Stimulated activated CD4-positive, alpha-beta T cell treated with anti-CD3 and anti-CD28 coated beads, Interleukin-4, amount 100 ng/mL, for 48 hours (primary cell): ENCODE data around the gene SCAI.
"Not testable (repeated sequence)": the region's sequence is repeated elsewhere in the genome, so short reads cannot be mapped to it uniquely, and the experiment has no call there.

ENCODE experiments used
- DNase-seq, 2 donors: peaks; one replicate each; pipeline ENCODE4 v3.0.0-alpha.2; 2020; ENCODE audit warnings: low read depth in 2 of 2

SCAI gene

DNA sequence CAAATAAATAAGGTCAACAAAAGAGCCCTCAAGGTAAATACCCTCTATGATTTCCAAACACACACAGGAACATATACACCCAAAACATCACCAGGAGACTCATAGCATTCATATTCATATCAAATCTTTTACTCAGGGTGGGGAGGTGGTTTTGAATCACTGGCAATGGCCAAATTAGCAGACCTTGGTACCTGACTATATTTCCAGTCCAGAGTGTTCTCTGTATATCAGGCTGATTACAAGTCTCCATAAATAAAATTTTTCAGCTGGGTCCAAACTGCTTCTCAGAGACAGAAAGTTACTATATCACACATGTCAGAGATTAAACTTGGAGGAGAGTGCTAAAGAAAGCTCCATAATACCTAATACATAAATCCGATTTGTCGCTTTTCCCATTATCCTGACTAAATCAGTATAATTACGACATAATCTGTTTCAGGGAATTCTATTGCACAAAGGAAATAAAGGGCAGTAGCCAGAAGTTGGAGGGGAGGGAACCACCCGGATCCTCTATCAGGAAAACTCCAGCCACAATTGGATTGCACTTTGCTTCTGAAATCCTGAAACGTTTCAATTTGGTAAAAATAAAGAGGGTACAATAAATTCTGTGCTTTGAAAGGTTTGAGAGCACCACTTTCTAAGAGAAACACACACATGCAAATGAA, 195.5 kb downstream of the SCAI start:
- no peak for DNase-seq

DNA sequence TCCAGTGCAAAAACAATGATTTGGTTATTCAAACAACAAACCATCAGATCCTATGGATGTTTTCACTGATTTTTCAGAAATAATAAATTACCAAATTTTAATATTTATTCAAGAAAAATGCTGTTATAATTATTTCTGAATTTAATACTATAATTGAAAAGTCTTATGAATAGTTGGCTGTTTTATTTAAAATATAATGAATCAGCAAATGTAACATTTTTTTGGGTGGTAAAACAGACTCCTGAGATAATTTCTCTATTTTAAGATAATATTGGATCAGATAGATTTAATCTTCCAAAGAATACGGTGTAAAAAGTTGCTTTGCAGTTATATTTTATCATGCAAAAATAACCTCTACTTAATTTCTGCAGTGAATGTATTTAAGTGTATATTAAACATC, 197.2 kb downstream of the SCAI start:
- no peak for DNase-seq

DNA sequence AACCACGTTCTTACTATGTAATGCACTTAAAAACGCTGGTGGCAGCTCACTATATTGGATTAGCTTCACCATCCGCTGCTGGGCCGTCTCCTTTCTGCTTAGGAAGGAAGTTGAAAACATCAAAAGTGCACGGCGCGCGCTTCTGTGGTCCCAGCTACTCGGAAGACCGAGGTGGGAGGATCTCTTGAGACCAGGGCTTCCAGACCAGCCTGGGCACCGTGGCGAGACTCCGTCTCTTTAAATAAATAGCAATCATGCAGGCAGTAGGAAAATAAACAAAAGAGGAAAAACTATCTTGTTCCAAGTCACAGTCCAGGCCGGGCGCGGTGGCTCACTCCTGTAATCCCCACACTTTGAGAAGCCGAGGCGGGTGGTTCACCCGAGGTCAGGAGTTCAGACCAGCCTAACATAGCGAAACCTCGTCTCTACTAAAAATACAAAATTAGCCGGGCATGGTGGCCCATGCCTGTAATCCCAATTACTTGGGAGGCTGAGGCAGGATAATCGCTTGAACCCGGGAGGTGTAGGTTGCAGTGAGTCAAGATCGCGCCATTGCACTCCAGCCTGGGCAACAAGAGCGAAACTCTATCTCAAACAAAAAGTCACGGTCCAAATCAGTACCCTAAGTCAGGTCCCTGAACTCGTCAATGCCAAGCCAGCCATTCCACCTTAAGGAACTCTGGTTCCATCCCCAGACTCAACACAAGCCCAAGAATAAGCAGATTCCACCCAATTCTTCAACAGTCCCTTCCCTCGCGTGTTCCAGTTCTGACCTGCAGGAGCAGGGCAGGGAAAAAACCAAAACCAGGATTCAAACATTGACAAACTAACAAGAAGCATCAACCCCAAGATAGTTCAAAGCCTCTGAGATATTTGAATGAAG, 201.4 kb downstream of the SCAI start:
- DNase-seq = peak; percentile 54 to 56

DNA sequence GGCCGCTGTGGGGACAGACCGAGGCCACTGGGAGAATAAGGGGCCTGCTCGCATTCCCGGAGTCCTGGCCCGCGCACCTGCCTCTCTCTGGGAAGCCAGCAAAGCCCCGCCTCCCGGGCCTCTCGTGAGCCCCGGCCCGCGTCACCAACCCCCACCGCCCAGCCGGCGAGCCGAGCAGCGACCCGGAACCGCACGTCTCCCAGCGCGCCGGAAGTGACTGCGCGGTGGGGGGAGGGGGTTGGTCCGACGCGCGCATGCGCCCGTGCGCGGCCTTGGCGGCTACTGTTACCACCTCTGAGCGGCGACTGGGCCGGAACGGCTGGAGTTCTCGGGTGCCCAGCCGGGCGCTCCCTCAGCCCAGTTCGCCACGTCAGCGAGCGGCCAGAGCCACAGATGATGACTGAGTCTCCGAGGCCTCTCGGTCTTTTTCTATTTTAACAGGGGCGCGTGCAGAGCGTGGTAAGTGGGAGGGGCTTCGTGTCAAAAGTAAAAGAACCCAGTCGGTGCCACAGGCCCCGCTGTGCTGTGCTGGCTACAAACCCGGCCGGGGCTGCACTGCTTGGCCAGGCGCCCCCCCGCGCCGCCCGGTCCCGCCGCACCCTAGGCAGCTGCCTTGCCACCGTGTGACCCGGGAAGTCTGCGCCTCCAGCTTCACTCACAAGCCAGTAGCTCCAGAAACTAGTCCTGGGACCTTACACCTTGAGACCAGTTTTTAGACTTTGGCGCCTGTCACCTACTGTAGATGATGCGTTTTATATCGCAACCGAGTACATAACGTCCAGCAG, 202.2 kb downstream of the SCAI start, which contains the start of gene GOLGA1:
TSS of gene GOLGA1 (minus strand) at position 190 of the 785 bp plus-strand sequence. CDS start 2,372 bp downstream, outside the sequence.
- DNase-seq = peak; percentile 83 to 89

DNA sequence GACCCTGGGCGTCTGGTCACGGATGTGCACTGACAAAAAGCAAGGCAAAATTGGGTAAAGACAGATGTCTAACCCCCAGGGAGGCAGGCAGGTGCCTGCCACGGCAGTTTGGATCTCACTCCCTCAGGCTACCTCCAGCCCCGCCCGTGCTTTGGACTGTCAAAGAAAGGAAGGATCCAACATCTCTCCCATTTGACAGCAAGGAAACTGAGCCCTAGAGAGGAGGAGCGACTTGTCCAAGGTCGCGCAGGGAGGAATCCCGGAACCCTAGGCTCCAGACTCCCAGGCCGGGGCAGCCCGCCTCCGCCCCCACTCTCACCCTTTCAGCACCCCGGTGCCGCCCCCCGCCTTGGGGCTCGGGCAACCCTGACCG, 202.8 kb downstream of the SCAI start:
- no peak for DNase-seq

DNA sequence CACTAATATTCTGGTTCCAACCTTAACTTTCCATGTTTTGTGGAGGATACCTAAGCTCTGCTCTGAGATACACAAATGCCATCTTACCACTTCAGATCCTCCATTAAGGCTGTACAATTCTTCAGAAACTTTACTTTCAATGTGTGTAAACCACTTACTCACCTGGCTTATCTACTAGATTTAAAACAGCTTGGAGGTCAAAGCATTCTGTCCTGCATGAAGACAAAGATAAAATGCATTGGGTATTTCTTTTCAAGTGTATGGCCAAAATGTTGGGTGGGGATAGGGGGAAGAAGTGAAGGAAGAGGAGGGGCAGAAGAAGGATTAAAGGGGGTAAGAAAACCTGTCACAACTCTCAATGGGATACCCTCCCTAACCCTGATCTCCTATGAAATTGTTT, 203.4 kb downstream of the SCAI start:
- DNase-seq = no peak

DNA sequence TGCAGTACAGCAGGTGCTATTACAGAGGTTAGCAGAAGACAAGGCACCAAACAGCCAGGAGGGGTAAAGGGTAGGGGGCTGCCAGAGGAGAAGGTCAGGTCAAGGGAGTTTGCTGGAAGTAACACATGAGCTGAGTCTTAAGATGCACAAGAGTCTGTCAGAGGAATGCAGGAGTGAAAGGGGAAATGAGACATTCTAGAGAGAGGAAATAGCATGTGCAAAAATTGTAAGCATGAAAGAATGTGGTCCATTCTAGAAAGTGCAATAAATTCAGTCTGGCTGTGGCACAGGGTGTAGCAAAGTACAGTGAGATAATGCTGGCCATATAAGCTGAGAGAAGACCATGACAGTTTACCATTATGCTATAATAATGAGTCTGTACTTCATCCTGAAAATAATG, 209.0 kb downstream of the SCAI start:
- DNase-seq = no peak

DNA sequence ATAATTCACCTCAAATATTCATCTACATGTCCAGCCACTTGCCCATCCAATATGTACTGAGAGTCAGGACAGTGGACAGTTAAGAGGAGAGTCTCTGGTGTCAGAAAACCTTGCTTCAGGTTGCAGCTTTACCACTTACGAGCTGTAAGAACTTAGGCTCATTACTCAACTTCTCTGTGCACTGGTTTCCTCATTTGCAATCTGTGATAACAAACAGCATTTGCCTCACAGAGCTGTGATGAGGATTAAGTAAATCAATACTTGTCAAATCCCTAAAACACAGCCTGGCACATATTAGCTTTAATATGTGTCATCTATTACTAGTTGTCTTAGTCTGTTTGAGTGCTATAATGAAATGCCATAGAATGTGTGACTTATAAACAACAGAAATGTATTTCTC, 211.0 kb downstream of the SCAI start:
- no peak for DNase-seq

DNA sequence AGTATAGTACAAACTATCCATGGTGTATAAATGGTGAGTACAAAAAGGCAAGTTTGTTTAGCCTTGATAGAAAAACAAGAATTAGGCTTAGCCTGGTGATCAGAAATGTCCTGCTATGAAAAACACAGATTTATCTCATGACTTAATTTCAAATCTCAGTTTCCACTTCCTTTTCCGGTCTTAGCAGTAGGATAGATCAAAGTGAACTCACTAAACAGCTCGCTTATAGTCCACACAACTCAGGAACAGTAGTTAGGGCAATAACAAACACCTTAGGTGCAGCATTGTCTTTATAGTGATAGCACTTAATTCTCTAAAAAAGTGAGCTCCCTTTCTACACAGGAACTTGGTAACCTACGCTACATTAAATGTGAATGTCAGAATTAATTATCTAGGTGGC, 213.9 kb downstream of the SCAI start:
- DNase-seq = no peak

DNA sequence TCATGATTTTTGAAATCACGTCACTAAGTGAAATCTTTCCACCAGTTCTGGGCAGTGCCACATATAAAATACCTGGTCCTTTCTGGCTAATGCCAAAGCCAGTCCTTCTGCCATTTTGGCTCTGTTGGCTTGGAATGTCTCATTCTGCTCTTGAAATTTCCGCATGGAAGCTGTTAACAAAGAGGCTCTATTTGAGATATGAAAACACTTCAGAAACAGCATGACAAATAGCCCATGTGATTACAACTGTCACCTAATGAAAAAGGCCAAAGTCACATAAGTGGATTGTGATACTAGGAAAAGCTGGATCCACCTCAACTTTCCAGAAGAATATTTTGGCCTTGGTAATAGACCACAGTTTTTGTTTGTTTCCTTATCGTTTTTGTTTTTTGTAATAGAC, 215.2 kb downstream of the SCAI start:
- DNase-seq = no peak

DNA sequence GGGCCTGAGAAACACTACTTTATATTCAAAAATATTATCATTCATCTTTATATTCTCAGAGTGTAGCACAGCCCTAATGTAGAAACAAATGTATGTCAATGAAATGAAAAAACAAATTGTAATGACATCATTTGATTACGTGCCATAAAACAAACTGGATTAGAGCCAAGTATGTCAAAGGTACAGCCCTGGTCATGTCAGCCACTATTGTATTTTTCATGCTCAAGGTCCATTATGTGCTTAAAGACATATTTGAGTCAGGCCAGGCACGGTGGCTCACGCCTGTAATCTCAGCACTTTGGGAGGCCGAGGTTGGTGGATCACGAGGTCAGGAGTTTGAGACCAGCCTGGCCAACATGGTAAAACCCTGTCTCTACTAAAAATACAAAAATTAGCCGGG, 222.9 kb downstream of the SCAI start:
- DNase-seq = not testable (repeated sequence)

DNA sequence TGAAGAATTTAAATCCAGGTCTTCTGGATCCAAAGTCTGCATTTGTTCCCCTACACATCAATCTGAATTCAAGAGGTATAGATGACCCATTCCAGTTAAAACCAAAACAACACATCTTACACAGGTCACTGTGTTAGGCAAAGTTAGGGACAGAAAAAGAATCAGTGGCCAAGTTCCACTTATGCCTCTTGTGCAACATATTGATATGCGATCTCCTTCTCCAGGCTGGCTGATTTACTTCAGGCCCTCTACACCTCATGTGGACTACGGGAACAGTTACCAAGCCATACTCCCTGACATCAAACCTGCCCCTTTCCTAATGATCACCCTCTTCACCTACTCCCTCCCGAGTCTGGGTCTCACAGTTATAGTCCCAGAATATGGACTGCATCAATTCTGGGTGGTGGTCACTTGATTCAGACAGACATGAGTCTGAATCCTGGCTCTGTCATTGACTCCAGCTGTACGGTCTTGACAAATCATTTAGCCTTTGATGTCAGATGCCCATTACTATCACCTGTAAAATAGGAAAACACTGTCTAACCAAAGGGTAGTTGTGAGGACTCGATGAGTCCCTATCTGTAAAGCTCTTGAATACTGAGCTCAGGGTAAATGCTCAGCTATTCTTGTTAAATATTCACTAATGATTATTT, 228.4 kb downstream of the SCAI start:
- DNase-seq = no peak

DNA sequence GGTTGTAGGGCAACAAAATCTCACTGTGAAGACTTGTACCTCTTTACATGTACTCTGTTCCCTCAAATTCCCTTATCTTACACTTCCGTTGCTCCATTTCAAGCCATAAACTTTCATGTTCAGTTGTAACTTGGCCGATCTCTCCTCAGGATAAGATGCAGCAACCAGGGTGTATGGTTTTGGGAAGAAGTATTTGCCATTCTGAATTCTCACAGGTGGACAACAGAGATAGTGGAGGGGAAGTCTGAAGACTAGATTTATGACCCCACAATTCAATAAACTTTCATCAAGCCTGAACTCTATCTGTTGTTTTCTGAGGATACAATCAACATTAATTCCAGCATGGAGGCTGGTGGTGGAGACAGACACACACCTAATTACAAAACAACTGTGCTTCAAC, 229.9 kb downstream of the SCAI start:
- no peak for DNase-seq

DNA sequence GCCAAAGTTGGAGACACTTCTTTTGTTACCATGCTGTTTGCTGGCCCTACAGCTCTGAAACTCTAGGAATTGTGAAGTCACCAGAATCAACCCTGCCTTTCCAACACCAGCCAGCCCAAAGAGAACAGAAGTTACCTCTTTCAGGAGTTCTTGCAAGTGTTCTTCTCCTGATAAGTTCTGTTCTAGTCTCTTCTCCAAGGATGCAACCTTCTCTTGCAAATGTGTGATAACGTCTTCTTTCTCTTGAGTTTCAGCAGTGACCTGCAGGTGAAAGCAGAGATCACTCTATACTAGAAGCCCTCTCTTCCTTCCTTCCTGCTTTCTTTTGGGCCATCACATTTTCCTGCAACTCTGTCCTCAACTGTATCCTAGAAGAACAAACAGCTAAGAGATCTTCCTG, 231.6 kb downstream of the SCAI start:
- no peak for DNase-seq

DNA sequence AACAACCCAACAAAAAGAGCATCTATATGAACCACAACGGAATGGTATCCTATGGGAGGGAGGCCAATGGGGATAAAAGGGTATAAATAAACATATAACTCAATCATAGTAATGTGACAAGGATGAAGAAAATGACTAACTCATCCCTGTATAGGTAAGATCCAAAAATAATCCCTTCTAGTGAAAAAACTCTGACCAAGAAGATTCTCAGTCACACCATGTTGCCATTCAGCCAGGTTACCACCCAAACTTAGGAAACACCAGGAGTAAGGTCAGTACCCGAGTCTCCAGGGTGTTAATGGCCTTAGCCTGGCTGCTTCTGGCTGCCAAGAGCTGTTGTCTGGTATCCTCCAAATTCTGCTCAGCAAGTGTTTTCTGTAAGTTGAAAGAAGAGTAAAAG, 235.2 kb downstream of the SCAI start:
- no peak for DNase-seq

DNA sequence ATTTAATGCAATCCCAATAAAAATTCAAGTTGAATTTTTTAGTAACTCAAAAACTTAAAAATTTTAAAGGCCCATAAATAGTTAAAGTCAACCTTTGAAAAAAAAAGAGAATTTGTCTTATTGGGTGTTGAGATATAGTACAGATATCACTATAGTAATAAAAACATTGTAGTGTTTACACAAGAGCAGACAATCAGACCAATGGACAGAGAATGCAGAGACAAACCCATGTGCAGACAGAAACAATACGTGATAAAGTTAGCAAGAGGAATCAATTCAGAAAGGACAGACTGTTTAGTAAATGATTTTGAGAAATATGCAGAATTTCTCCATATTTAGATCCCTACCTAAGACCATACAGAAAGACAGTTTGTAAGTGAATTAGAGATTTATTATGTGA, 236.4 kb downstream of the SCAI start:
- DNase-seq = no peak

DNA sequence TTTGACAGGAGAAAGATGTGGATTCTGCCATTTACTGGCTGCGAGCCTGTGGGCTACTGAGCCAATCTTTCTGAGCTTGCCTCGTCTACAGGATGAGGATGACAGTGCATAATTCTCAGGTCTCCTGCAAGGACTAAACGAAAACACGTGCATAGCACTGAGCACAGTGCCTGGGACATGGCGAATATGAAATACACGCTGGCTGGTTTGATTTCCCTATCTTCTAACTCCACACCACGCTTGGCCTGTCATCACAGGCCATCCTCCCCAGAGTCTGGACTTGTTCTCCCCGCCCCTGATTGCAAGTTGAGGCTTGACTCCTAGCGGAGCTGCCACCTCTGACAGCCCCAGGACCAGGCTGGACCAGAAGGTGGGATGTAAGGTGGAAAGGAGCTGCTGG, 243.5 kb downstream of the SCAI start:
- no peak for DNase-seq

DNA sequence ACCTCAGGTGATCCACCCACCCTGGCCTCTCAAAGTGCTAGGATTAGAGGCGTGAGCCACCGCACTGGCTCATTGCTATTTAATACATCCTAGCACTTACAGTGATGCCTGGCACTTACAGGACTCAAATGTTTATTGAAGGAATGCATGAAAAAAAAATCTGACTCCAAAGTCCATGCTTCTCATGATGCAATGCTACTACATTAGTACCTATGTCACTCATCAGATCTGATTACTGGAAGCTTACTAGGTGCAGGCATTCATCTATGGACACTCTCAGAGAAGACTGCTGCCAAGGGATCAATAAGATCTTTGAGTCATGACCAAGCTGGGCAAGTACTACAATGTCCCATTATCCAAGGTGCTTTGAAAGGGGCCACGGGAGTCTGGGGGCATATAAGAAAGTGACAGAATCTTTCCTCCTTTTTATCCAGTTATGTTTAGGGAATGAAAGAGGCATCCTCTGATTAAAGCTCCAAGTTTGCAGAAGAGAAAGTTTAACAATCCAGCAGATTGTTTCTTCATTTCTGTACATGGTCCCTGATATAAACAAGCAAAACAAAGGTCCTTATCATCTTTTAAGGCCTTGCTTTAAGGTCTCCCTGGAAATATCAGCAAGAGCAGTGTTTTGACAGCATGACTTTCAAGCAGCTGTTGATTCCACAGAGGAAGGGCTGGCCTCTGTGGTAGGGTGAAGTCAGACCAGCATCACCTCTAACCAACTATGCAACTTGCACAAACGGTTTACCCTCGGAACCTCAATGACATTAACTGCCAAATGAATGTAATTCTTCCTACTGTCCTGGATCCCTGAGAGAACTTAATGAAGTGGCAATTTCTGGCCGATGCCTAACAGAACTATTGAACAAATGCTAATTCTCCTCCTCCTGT, 245.5 kb downstream of the SCAI start:
- no peak for DNase-seq

DNA sequence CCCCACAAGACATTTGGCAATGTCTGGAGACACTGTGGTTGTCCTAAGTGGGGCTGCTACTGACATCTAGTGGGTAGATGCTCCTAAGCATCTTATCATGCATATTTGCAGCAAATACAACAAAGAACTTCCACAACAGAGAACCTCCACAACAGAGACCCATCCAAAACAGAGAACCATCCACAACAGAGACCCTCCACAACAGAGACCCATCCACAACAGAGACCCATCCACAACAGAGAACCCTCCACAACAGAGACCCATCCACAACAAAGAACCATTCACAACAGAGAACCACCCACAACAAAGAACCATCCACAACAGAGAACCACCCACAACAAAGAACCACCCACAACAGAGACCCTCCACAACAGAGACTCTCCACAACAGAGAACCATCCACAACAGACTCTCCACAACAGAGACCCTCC, 248.6 kb downstream of the SCAI start:
- no peak for DNase-seq

DNA sequence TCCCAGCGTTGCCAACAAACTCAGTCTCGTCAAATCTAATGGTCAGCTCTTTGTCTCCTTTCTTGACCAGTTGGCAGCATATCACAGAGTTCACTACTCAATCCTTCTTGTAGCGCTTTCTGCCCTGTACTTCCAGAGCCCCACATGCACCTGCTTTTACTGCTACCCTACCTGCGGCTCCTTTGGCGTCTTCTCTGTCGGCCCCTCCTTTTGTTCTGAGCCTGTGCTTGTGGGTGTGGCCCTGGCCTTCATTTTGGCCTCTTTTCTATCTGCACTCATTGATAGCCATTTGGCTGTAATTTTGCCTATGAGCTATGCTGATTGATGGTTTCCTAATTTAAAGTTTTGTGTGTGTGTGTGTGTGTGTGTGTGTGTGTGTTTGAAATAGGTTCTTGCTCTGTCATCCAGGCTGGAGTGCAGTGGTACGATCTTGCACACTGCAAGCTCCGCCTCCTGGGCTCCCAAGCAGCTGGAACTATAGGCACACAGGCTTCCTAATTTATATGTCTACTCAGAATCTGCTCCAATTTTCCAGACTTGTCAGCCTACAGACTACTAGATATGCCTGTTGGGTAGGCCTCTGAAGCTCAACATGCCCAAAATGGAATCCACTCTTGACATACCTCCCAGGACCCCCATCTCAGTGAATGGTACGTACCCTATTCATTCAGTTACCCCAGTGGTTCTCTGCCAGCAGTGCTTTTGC, 249.1 kb downstream of the SCAI start:
- no peak for DNase-seq
